Fibroblast of the conjunctiva (primary cell): ENCODE data around the gene ZIC5.

ENCODE experiments used
- DNase-seq: peaks from one replicate; pipeline ENCODE4 v3.0.0-alpha.2; 2010; ENCODE audit warnings: low read depth

Gene ZIC5

GRCh38 chr13:99975626-99976025 lies 4.1 kb upstream of the ZIC5 start:
- no peak for DNase-seq

DNA sequence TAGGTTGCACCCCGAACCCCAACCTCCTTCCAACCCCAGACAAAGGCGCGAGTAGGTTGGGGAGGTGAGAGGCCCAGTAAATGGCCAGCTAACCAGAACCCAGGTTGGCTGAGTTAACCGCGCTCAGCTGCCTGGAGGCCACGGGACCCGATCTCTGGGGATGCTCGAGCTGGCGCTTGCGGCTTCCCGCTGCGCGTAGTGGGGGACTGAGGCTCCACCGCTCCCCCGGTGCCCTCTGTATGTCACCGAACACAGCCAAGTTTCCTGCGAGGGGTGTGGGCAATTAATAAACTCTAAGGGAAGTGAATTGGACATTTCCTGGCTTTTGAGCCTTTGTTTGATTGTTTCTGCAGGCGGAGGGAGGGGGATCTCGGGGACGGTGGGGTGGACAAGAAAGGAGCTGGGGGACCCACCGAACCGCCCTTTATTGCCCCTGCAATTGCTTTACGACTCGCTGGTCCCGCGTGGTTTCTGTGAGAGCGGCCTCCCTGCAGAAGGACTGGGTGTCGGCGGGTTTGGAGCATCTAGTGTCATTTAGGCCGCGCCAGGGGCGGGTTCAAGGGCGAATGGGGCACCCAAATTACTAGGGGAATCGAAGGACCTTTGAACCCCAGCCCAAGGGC lies 3.5 kb upstream of the ZIC5 start:
- DNase-seq: no peak

GRCh38 chr13:99974296-99974938 lies 2.9 kb upstream of the ZIC5 start:
- DNase-seq: no peak

GRCh38 chr13:99973808-99974185 lies 2.2 kb upstream of the ZIC5 start:
- no peak for DNase-seq

DNA sequence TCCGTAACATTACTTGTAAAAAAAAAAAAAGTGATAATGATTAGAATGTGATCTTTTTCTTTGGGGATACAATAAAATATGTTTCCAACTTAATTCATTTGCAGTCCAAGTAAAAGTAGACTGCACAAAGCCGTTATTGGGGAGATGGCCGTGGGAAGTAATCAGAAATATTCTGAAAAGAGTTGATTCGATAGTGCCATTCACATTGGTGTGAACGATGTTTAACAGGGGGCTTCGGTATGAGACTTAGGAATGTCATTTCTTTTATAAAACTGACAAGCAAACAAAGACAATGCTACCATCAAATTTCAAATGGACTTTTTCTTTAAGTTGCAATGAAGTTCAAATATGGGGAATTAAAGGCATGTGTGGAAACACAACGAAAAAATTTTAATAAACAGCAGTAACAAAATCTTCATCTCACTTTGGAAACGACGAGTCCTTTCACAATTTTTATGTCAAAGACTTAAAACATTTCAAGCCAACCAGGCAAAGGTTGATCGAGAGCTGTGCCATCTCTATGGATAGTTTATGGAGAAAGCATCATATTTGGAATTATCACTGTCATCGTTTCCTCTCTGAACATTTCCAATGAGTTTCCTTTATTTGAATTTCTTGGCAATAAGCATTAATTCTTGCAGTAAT lies 1.7 kb upstream of the ZIC5 start:
- no peak for DNase-seq

DNA sequence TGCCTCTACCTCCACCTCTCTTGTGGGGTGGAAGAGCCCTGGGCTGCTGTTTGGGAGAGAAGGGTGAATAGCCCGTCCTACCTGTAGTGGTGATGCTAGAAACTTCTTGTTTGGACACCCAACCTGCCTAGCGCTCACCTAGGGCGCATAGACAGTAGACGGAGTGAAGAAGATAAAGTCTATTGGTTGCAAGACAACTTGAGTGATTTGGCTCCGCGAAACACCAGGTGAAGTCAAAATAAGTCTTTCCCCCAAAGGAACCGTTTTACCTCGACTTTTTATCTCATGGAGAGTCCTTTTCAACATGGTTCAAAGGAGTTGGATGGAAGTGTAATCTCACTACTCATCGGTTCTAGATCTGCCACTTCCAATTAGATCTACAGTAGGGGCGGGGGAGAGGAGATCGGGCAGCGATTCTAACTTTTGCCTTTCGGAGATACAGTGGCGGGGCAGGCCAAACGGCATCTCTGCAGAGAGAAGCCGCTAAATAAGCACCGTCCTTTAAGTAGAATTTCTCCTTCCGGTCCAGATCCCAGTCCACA lies 694 bp upstream of the ZIC5 start:
- DNase-seq: no peak

GRCh38 chr13:99970651-99971575 lies 654 bp downstream of the ZIC5 start:
- no peak for DNase-seq

DNA sequence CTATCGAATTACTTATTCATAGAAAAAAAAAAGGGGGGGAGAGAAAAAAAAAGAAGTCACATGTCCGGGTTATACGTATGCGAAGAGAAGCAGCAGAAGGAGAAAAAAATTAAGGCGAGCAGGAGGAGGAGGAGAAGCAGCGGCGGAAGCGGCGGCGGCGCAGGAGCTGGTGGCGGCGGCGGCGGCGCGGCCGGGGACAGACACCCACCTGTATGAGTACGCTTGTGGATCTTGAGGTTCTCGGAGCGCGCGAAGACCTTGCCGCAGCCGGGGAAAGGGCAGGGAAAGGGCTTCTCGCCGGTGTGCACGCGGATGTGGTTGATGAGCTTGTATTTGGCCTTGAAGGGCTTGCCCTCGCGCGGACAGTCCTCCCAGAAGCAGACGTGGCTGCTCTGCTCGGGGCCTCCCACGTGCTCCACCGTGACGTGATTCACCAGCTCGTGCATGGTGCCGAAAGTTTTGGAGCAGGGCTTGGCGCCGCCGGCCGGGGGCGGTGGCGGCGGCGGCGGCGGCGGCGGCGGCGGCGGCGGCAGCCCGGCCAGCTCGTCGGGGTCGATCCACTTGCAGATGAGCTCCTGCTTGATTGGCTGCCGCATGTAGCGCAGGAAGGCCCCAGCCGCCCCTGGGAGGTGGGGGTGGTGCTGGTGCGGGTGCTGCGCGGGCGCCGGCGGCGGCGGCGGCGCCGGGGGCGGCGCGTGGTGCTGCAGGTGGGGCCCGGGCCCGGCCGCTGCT lies 1.5 kb downstream of the ZIC5 start:
- no peak for DNase-seq

GRCh38 chr13:99969453-99969918 lies 2.1 kb downstream of the ZIC5 start:
- no peak for DNase-seq

DNA sequence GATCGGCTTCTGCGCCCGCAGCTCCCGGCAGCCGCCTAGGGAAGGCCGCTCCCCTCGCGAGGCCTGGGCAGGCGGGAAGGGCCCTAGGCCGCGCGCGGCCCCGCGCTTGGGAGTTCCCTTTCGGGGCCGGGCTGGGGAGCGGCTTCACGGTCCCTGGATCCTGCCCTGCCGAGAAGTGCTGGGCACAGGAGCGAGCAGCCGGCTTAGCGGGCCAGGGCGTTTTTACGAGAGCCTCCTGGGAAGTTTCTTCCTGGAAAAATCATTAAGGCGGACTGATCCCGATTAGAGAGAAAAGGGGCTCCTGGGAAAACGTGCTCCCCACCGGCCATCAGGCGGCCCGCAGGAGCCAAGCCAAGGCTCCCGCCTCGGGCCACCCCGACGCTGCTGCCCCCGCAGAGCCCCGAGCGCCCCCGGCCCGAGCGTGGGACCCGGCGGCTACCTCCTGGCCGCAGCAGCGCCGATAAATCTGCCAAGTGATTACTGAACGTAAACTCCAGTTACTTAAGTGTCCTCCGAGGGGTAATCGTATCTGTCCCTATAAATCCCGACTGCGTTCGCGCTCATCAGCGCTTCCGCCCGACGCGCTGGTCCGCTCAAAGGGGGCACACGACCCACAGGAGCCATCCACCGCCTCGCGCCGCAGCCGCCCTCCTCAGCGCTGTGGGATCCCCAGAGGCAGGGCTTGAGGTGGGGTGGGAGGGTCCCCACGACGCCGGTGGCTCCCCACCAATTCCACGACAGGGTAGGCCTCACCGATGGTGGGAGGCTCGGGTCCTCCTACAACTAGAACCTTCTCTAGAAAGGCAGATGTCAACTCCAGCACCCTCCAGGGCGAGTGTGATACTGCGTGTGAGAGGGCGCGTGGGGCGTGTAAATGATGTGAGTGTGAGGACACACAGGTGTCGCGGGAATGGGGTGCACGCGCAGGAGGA lies 2.8 kb downstream of the ZIC5 start:
- no peak for DNase-seq

DNA sequence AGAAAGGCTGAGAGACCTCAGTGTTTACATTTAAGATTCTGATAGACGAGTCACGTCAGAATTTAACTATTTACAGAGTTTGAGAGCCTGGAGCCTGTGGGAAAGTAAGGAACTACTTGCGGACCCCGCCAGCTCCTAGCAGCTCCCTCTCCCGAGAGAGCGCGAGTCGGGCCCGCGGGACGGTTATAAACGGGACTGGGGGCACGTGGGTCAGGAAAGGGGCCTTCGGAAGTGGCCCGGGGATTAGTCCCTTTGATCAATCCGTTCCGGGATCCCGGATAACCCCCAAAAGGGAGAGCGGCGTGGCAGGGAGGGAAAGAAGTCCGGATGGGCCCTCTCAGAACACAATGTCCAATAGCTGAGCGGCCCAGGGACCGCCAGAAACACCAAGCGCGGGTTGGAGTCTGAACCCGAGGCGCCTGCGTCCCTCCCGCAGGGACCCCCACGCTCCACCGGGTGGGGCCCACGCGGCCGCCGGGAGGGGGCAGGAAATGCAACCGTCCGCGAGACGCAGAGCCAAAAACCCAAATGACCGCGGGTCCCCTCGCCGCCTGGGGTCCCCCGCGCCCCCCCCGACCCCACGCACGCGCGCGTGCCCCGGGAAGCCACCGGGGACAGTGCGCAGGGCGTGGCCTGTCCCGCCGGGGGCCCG lies 3.6 kb downstream of the ZIC5 start:
- DNase-seq: no peak

DNA sequence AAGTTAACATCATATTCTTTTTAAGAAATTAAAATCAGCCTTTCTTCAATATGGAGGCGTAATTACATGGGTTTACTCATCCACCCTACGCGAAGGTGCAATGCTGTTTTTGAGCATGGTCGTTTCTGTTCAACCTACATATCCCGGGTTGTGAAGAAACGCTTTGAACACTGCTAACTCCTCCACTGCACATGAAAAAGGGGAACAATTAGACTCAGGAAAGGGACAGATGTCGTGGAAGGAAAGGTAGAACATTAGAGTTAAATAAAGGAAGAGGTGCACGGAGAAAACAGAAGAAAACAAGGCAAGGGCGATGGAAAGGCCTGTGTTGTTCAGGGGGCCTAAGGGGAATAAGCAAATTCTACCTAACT lies 4.1 kb downstream of the ZIC5 start:
- no peak for DNase-seq

- no peak for DNase-seq
Observed at GRCh38 chr13:99966064-99966805, 5.3 kb downstream of the ZIC5 start.

GRCh38 chr13:99965329-99966000 lies 6.1 kb downstream of the ZIC5 start:
- DNase-seq: no peak

GRCh38 chr13:99963816-99964339 lies 7.7 kb downstream of the ZIC5 start:
- DNase-seq: no peak

GRCh38 chr13:99962242-99962641 lies 9.3 kb downstream of the ZIC5 start:
- DNase-seq: no peak

- no peak for DNase-seq
Observed at GRCh38 chr13:99961636-99962035, 9.9 kb downstream of the ZIC5 start.

DNA sequence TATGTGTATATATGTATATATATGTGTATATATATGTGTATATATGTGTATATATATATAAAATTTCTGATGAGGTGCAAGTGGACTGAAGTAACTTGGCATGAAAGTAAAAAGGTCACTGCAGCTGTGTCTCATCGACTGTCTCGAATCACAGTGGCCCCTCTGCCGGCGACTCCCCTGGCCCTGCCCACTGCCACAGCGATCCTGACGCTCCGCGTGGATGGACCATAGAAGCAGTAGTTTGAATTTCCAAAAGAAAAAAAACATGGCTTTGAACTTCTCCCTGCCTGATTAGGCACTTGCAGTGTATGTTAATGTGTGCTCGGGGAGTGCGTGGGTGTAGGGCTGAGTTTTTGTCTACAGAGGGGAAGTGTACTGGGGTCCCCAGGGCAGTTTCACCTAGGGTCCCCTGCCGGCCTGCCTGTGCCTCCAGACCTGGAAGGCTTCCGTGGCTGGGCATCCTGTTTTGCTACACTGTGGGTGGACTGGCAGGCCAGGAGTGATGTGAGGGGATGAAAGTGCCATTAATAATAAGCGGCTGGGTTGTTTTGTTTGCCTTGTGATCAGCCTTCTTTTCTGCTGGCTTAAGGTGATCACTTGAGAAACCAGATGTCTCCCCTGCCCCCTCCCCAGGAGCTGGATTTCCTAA lies 10.8 kb downstream of the ZIC5 start:
- DNase-seq: no peak
